ENCODE data around the gene DSG3.

Gene DSG3, protein sequence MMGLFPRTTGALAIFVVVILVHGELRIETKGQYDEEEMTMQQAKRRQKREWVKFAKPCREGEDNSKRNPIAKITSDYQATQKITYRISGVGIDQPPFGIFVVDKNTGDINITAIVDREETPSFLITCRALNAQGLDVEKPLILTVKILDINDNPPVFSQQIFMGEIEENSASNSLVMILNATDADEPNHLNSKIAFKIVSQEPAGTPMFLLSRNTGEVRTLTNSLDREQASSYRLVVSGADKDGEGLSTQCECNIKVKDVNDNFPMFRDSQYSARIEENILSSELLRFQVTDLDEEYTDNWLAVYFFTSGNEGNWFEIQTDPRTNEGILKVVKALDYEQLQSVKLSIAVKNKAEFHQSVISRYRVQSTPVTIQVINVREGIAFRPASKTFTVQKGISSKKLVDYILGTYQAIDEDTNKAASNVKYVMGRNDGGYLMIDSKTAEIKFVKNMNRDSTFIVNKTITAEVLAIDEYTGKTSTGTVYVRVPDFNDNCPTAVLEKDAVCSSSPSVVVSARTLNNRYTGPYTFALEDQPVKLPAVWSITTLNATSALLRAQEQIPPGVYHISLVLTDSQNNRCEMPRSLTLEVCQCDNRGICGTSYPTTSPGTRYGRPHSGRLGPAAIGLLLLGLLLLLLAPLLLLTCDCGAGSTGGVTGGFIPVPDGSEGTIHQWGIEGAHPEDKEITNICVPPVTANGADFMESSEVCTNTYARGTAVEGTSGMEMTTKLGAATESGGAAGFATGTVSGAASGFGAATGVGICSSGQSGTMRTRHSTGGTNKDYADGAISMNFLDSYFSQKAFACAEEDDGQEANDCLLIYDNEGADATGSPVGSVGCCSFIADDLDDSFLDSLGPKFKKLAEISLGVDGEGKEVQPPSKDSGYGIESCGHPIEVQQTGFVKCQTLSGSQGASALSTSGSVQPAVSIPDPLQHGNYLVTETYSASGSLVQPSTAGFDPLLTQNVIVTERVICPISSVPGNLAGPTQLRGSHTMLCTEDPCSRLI

GRCh38 chr18:31447530-31448191, at the start of gene DSG3:
Gene DSG3, plus strand, starts transcription at chr18:31447741. Its CDS starts 137 bp downstream, at chr18:31447878.
- DNase-seq: no peak

DNA sequence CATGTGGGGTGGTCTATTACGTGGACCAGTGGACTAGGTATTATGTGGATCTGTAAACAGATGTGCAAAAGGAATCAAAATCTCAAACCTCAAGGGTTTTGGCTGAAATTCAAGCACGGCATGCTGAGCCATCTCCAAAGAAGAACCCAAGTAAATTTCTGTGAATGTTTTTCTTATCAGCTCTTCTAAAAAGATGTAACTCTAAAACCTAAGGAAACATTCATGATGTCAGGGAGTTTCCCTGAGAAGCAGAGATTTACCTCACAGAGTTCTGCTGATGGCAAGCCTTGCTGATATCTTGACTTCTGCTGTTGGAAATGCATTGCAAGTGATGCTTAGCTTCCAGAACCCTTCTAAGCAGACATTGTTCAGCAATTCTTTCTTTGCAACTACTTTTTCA, 49.4 kb upstream of the DSG3 start:
- no peak for DNase-seq

DNA sequence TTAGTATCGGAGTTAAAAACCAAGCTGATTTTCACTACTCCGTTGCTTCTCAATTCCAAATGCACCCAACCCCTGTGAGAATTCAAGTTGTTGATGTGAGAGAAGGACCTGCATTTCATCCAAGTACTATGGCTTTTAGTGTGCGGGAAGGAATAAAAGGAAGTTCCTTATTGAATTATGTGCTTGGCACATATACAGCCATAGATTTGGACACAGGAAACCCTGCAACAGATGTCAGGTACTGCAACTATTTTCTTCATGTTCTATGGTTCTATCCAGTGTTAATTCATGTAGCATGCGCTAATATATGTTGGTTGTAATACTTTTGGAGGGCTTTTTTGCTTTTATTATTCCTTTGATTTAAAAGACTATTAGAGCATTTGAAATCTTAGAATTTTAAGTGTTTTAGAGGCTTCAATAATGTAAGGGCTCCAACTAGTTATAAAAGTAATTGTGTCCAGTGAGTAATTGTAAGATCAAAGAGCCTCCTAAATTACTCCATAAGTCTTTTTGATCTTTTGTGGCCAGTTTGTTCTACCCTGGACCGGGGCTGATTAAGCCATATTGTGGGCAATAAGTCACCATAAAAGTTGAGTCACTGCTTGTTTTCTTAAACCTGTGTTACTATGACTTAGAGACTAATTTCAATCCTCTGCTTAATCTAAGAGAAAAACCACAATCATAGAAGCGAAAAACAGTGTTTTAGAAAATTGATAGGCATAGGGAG, 48.1 kb upstream of the DSG3 start:
- no peak for DNase-seq

DNA sequence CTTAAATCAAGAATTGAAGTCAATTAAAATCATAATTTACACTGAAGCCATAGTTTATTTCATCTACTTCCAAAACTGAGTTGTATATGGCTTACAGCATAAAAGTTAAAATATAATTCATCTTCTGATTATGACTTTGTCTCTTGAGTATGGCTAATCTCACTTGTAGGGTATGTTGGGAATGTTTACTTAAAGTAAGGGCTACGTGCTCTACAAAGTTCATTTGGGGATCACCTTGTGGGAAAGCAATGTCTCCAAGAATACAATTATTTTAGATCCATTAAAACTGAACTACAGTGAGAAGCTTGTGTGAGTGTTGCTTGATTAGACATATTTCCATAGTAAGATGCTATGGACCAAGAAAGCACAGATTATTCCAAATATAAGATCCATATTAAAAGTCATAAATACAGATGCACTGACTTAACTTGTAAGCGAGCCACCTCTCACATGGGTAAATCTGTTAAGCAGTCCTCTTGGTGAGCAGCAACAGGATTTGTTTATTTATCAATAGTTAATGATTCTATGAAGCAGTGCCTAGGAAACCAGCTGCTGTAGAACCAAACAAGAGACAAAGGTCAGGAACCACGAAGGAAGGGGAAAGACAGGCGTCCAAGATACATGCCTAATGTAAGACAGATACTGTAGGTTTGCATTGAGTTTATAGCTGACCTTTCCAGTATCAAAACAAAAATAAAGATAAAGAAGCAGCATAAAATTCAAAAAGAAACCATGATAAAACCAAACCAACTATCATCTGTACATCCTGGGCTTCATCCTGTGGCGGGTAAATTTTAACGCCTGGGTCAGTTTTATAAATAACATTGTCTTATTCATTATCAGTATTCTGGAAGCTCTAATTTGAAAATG, 46.1 kb upstream of the DSG3 start:
- no peak for DNase-seq

- DNase-seq: no peak
Measured at GRCh38 chr18:31402026-31402373, 45.5 kb upstream of the DSG3 start.

GRCh38 chr18:31403409-31403808, 44.1 kb upstream of the DSG3 start:
- no peak for DNase-seq

DNA sequence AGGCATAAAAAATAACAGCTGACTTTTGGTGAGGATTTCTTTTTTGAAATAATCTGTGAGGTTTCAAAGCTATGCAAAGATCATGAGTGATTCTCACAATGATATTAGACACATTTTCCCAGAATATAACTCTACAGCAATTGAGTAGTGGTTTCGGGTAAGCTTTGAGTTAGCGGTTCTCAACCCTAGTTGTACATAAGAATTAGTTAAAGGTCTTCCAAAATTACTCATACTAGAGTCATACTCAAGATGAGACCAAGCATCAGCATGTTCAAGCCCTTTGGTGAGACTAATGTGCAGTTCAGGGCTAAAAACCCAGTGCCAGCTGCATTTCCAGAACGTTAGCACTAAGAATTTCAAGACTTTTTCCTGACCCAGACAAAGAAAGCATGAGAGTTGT, 39.9 kb upstream of the DSG3 start:
- no peak for DNase-seq

- DNase-seq: no peak
Measured at GRCh38 chr18:31409276-31409675, 38.3 kb upstream of the DSG3 start.

DNA sequence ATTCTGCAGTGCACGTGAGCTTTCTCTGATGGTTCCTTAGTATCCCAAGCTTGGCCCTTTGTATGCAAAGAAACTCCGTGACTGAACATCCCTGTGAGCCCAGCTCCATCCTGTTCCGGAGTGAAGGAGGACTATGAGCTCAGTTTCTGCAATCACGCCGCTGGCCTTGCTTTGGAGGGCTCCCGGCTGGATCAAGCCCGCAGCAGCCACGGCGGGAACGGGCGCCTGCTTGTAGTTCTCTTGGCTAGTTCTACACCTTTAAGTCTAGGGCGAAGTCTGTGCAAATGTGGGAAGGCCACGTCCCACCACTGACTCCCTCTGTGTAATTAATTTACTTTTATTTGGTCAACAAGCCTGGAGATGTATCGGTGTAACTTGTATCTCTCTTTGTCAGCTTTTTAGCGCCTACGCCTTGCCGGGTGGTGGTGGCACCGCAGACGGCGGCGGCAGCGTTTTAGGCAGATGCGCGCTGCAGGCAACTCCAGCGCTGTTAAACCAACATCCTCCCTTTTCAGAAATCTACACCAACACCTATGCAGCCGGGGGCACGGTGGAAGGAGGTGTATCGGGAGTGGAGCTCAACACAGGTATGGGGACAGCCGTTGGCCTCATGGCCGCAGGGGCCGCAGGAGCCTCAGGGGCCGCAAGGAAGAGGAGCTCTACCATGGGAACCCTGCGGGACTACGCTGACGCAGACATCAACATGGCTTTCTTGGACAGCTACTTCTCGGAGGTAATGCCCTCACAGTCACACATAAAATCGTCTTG, 36.6 kb upstream of the DSG3 start:
- no peak for DNase-seq

- DNase-seq: no peak
Measured at GRCh38 chr18:31413137-31413536, 34.4 kb upstream of the DSG3 start.

DNA sequence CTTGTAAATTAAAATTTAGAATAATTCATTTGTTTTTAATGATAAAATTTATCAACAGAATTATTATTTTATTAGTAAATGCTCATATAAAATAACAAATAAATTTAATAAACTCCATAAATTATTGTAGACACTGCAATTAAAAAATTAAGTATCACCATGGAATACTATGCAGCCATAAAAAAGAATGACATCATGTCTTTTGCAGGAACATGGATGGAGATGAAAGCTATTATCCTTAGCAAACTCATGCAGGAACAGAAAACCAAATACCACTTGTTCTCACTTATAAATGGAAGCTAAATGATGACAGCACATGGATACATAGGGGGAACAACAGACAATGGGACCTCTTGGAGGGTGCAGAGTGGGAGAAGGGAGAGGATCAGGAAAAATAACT, 29.7 kb upstream of the DSG3 start:
- no peak for DNase-seq

GRCh38 chr18:31419457-31419932, 28.0 kb upstream of the DSG3 start:
- DNase-seq: no peak

- DNase-seq: no peak
Measured at GRCh38 chr18:31420032-31420431, 27.5 kb upstream of the DSG3 start.

GRCh38 chr18:31420524-31420923, 27.0 kb upstream of the DSG3 start:
- no peak for DNase-seq

GRCh38 chr18:31424383-31424988, 23.1 kb upstream of the DSG3 start:
- peak; percentile 5 for DNase-seq

DNA sequence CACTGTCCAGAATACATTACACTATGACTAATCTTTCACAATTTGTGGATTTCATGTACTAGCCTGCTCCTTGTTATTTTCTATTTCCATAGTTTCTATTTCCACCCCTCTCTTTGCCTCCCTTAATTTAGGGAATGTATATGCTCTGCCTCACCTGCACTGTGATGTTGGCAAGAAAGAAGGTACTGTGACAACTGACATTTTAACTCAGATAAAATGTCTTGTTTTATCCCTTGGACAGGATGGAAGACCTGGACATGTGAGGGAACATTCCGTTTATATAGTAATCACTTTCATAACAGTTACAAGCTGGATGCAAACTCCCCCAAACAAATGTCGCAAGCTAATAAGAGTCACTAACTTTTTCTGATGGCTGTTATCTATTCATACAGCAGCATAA, 21.5 kb upstream of the DSG3 start:
- no peak for DNase-seq

DNA sequence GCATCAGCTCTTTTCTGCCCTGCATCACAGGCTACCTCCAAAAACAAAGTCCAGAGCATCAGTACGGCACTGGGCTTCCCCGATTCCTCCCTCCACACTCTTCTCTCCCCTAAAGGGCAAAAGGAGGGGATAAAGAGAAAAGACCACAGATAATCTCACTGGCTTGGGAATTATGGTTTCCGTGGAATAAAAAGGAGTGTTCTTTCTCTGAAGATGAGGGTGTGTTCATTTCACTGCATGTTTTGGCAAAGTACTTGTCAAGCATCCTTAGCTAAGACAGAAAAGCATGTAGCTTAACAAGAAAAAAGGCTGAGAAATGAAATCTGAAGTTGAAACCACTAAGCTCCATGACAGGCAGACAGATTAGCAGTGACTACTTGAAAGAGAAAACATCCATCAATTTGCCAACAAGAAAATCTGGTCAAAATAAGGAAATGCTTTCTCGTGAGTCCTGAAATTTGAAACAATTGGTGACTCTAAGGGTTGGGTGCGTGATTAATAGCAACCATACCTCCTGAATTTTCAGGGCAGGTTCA, 20.6 kb upstream of the DSG3 start:
- DNase-seq: no peak

DNA sequence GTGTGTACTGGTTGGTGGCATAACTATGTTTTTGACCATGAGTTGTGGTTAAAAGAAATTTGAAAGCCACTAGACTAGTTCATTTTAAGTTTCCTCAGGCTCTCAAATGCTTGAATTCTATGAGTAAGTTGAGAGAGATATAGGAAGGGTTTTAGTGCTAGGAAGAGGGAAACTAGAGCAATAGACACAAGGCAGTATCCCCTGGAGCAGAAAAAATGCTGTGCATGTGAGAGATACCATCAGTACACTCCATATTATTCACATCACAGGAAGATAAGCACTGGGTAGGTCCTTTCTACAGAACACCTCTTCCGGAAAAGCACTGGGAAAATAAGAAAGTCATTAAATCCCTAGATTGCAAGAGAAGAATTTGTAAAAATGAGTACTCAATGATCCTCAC, 19.3 kb upstream of the DSG3 start:
- DNase-seq: no peak

GRCh38 chr18:31429623-31430022, 17.9 kb upstream of the DSG3 start:
- DNase-seq: no peak

- DNase-seq: no peak
Measured at GRCh38 chr18:31430072-31430471, 17.5 kb upstream of the DSG3 start.

Data from NCI-H1930 (cell line).